Measurements from ENCODE around the gene OR2H2. TPM values are rescaled to one million over a fixed set of nuclear protein-coding genes. Genes with fewer than 3 reads are reported as not detected.

OR2H2 gene
- total and polyA plus RNA-seq, 10 donors, result not detected

DNA sequence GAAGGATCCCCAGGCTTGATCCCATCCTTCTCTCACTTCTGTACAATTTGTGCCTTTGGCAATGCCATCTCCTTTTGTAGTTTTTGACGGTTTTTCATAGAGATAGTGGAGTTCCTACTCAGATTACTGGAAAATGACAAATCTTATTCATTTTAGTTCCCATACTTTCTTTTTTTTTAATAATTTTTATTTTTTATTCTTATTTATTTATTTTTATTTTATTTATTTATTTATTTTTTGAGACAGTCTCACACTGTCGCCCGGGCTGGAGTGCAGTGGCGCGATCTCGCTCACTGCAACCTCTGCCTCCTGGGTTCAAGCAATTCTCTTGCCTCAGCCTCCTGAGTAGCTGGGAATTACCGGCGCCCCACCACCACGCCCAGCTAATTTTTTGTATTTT is 52.3 kb downstream of the OR2H2 start:
- WGBS, 5 donors, result 85 to 96% (median 92%) methylated on average over 9 of the region's 9 CpGs
- no peak for DNase-seq
- Histone ChIP-seq H3K4me1 (peaks cover 0 to 29% (median 21%) of the 10 kb centered on the region in 6 donors), H3K27me3 (replicated peaks in 1 of 7) (peaks cover 0 to 13% (median 0%) of the 10 kb centered on the region in 7 donors), H3K9me3 (no peaks in the 10 kb centered on the region), H3K4me3 (no peak overlapping the region), H3K27ac (no peak overlapping the region), H3K36me3 (no peaks in the 10 kb centered on the region)
- TF ChIP-seq POLR2AphosphoS5 (IDR thresholded peaks at IDR 0.05), result no peak
- no peak for TF ChIP-seq POLR2A (IDR thresholded peaks at IDR 0.05)
- TF ChIP-seq CTCF (IDR thresholded peaks at IDR 0.05 in 8 of 11, conservative IDR thresholded peaks at IDR 0.05 in 3 of 11), result no peak
- intact Hi-C loops (cut with DNase I; ENCODE audit: low total_unique reads), result no loop called here

Small RNAs within 50 kb of the gene (small RNA-seq; reads per million reads assigned to genes)
- gene SNORD32B (0.15 to 0.75 (median 0.72) reads per million in 4 donors), gene SUMO2P1 (0 to 0.06 (median 0) reads per million in 4 donors), gene TMEM183AP1 (0 reads per million in 4 donors)

Other genes with a start within 250 kb of the OR2H2 start
- gene OR5V1, start 216.3 kb upstream of the OR2H2 start, total RNA-seq, result not detected
- gene OR5V1, start 216.3 kb upstream of the OR2H2 start, polyA plus RNA-seq, result not detected
- not detected for gene OR12D3, start 209.8 kb upstream of the OR2H2 start, total RNA-seq
- not detected for gene OR12D3, start 209.8 kb upstream of the OR2H2 start, polyA plus RNA-seq
- gene OR12D2, start 189.5 kb upstream of the OR2H2 start, total RNA-seq, result not detected
- gene OR12D2, start 189.5 kb upstream of the OR2H2 start, polyA plus RNA-seq, result not detected
- gene OR12D1, start 170.2 kb upstream of the OR2H2 start, total RNA-seq, result not detected
- not detected for gene OR12D1, start 170.2 kb upstream of the OR2H2 start, polyA plus RNA-seq
- gene OR10C1, start 145.8 kb upstream of the OR2H2 start, total RNA-seq, result not detected
- gene OR10C1, start 145.8 kb upstream of the OR2H2 start, polyA plus RNA-seq, result not detected
- not detected for gene OR11A1, start 128.1 kb upstream of the OR2H2 start, total RNA-seq
- not detected for gene OR11A1, start 128.1 kb upstream of the OR2H2 start, polyA plus RNA-seq
- gene OR2H1, start 128.0 kb upstream of the OR2H2 start, total RNA-seq, result not detected
- gene OR2H1, start 128.0 kb upstream of the OR2H2 start, polyA plus RNA-seq, result not detected
- not detected for gene MAS1L, start 97.2 kb upstream of the OR2H2 start, total RNA-seq
- gene MAS1L, start 97.2 kb upstream of the OR2H2 start, polyA plus RNA-seq, result not detected
- gene UBD, start 25.4 kb upstream of the OR2H2 start, total RNA-seq, result 10 to 100 TPM; 10.8 to 64.3 (median 17.2) TPM
- gene UBD, start 25.4 kb upstream of the OR2H2 start, polyA plus RNA-seq, result 100 to 1,000 TPM in 1 of 3 donors, 10 to 100 TPM in 2; 59.7 to 121 (median 62.1) TPM
- 100 to 1,000 TPM in 1 of 7 donors, 10 to 100 TPM in 6; 52.8 to 122 (median 70.4) TPM for gene GABBR1, start 48.1 kb downstream of the OR2H2 start, total RNA-seq
- gene GABBR1, start 48.1 kb downstream of the OR2H2 start, polyA plus RNA-seq, result 10 to 100 TPM; 13.8 to 45.4 (median 39.1) TPM
- gene MOG, start 72.0 kb downstream of the OR2H2 start, total RNA-seq, result not detected
- not detected for gene MOG, start 72.0 kb downstream of the OR2H2 start, polyA plus RNA-seq
- gene ZFP57, start 96.0 kb downstream of the OR2H2 start, total RNA-seq, result 1 to 10 TPM in 1 of 7 donors, under 1 TPM in 2, not detected in 4; 0.37 to 2.8 (median 0.55) TPM
- gene ZFP57, start 96.0 kb downstream of the OR2H2 start, polyA plus RNA-seq, result 1 to 10 TPM in 1 of 3 donors, not detected in 2; 6.8 TPM
- 100 to 1,000 TPM; 402 to 532 (median 496) TPM for gene HLA-F, start 138.3 kb downstream of the OR2H2 start, total RNA-seq
- gene HLA-F, start 138.3 kb downstream of the OR2H2 start, polyA plus RNA-seq, result 100 to 1,000 TPM; 501 to 663 (median 577) TPM
- gene HLA-G, start 242.7 kb downstream of the OR2H2 start, total RNA-seq, result 1 to 10 TPM in 5 of 7 donors, under 1 TPM in 1, not detected in 1; 0.86 to 9.6 (median 2.0) TPM
- gene HLA-G, start 242.7 kb downstream of the OR2H2 start, polyA plus RNA-seq, result under 1 TPM; 0.15 to 0.90 (median 0.46) TPM

All from spleen (tissue), 11 donors.